NCI-H345 (cell line): ENCODE results near the gene CXXC4.

ENCODE experiments used
- DNase-seq: peaks from one replicate; lab custom pipeline; 2025; lab: John Stamatoyannopoulos, UW

Gene CXXC4

DNA sequence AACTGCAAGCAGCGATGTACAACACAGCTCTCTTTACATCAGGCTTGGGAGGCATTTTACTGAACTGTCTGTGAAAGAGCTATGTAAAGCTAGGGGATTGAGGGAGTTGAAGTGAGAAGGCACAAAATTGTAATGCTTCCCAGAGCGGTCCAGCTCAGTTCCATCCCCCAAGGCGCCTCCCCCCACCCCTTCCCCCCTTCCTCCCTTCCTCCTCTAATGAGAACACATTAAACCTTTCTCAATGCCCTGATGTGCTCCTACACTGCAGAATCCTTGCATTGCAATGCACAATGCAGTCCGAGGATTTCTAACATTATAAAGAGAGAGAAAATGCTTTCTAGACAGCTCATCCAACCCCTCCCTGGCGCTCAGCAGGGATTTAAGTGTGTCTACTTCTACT is 73.9 kb downstream of the CXXC4 start:
- no peak for DNase-seq
